MM.1S (cell line): ENCODE results near the gene MNS1.

Source experiments
- DNase-seq: peaks from one replicate; pipeline ENCODE4 v3.0.0-alpha.2; 2015
- H2AFZ ChIP-seq: fragments of 300-600 bp; sonication (generic); 2 replicates; pipeline ENCODE4 v1.6.0; 2016; ENCODE audit warnings: antibody characterized with exemption, low read length
- H3F3A ChIP-seq: fragments of 300-600 bp; sonication (generic); 2 replicates; pipeline ENCODE4 v1.6.1; 2016; ENCODE audit warnings: mild to moderate bottlenecking, antibody characterized with exemption, low read length, moderate library complexity, mixed read lengths; ENCODE audit not compliant: insufficient read depth
- H3K27ac ChIP-seq: fragments of 300-600 bp; sonication (generic); 2 replicates; pipeline ENCODE4 v1.5.1; 2016; ENCODE audit warnings: mild to moderate bottlenecking, low read length
- H3K27me3 ChIP-seq: fragments of 300-600 bp; sonication (generic); replicated peaks from 2 replicates; pipeline ENCODE4 v1.6.0; 2016; ENCODE audit warnings: low read length; ENCODE audit not compliant: insufficient read depth
- H3K36me3 ChIP-seq: fragments of 300-600 bp; sonication (generic); replicated peaks from 2 replicates; pipeline ENCODE4 v1.6.1; 2016; ENCODE audit warnings: mild to moderate bottlenecking, low read length, mixed read lengths; ENCODE audit not compliant: insufficient read depth
- H3K4me1 ChIP-seq: fragments of 300-600 bp; sonication (generic); 2 replicates; pipeline ENCODE4 v1.6.1; 2016; ENCODE audit warnings: low read length, mixed read lengths
- H3K4me2 ChIP-seq: fragments of 300-600 bp; sonication (generic); 2 replicates; pipeline ENCODE4 v1.6.0; 2016; ENCODE audit warnings: low read depth, low read length
- H3K4me3 ChIP-seq: fragments of 300-600 bp; sonication (generic); 2 replicates; pipeline ENCODE4 v1.5.1; 2016; ENCODE audit warnings: low read length, mixed read lengths
- H3K79me2 ChIP-seq: fragments of 300-600 bp; sonication (generic); 2 replicates; pipeline ENCODE4 v1.6.1; 2016; ENCODE audit warnings: mixed run types, low read length, mixed read lengths
- H3K9ac ChIP-seq: fragments of 300-600 bp; sonication (generic); 2 replicates; pipeline ENCODE4 v1.6.1; 2016; ENCODE audit warnings: low read length, mixed read lengths
- H3K9me2 ChIP-seq: fragments of 300-600 bp; sonication (generic); replicated peaks from 2 replicates; pipeline ENCODE4 v1.6.1; 2016; ENCODE audit warnings: mild to moderate bottlenecking, low read length, mixed read lengths; ENCODE audit not compliant: insufficient read depth
- H3K9me3 ChIP-seq: fragments of 300-600 bp; sonication (generic); replicated peaks from 2 replicates; pipeline ENCODE4 v1.6.1; 2016; ENCODE audit warnings: mild to moderate bottlenecking, low read length, mixed read lengths; ENCODE audit not compliant: insufficient read depth
- H4K20me1 ChIP-seq: fragments of 300-600 bp; sonication (generic); 2 replicates; pipeline ENCODE4 v1.6.1; 2016; ENCODE audit warnings: mild to moderate bottlenecking, low read length, moderate library complexity, mixed read lengths; ENCODE audit not compliant: insufficient read depth
- CTCF ChIP-seq: fragments of 300-600 bp; sonication (generic); IDR thresholded peaks from 2 replicates; pipeline ENCODE4 v1.5.1; 2016; ENCODE audit warnings: antibody characterized with exemption, low read length, mixed read lengths
- EZH2 ChIP-seq: fragments of 300-600 bp; sonication (generic); optimal IDR thresholded peaks from 2 replicates; pipeline ENCODE3; 2017; ENCODE audit warnings: low read depth, mild to moderate bottlenecking, antibody characterized with exemption, low read length, mixed read lengths
- EZH2phosphoT487 ChIP-seq: fragments of 300-600 bp; sonication (generic); IDR thresholded peaks from 2 replicates; pipeline ENCODE4 v1.6.1; 2018; ENCODE audit warnings: antibody characterized with exemption, low read length

The MNS1 gene

GRCh38 chr15:56467616-56468015, 2.7 kb upstream of the MNS1 start:
- no peak for DNase-seq
- no peaks in the 10 kb centered on the region for H3K79me2 ChIP-seq
- H3K4me3 ChIP-seq, result no peak overlapping the region
- no peaks in the 10 kb centered on the region for H3K9me2 ChIP-seq
- peaks cover 8% of the 10 kb centered on the region for H3K4me1 ChIP-seq
- H3K9me3 ChIP-seq, result no peaks in the 10 kb centered on the region
- no peaks in the 10 kb centered on the region for H3K27me3 ChIP-seq
- no peaks in the 10 kb centered on the region for H3K36me3 ChIP-seq
- TF ChIP-seq CTCF (no peak), EZH2phosphoT487 (no peak), EZH2 (no peak)
- 0 out of 2 replicates have a peak, but pooled peaks cover 4% of the 10 kb centered on the region for H4K20me1 ChIP-seq
- H3K4me2 ChIP-seq, result 0 out of 2 replicates have a peak overlapping the region, but pooled peaks have one; percentile 53
- no peak overlapping the region for H2AFZ ChIP-seq
- no peak overlapping the region for H3K27ac ChIP-seq
- H3F3A ChIP-seq, result peaks cover 14% of the 10 kb centered on the region; the same call in 1 of the 2 replicates
- H3K9ac ChIP-seq, result no peak overlapping the region

GRCh38 chr15:56460947-56461346, 4.0 kb downstream of the MNS1 start:
- no peak overlapping the region for H3K27ac ChIP-seq
- no peaks in the 10 kb centered on the region for H3K36me3 ChIP-seq
- H3F3A ChIP-seq, result 0 out of 2 replicates have a peak, but pooled peaks cover 3% of the 10 kb centered on the region
- H3K79me2 ChIP-seq, result no peaks in the 10 kb centered on the region
- no peaks in the 10 kb centered on the region for H3K27me3 ChIP-seq
- H2AFZ ChIP-seq, result no peak overlapping the region
- no peak for TF ChIP-seq EZH2phosphoT487
- TF ChIP-seq CTCF, result no peak
- no peak for TF ChIP-seq EZH2
- no peaks in the 10 kb centered on the region for H3K4me1 ChIP-seq
- H3K9me2 ChIP-seq, result no peaks in the 10 kb centered on the region
- no peaks in the 10 kb centered on the region for H3K9me3 ChIP-seq
- H4K20me1 ChIP-seq, result no peaks in the 10 kb centered on the region
- H3K4me2 ChIP-seq, result no peak overlapping the region
- H3K4me3 ChIP-seq, result no peak overlapping the region
- no peak overlapping the region for H3K9ac ChIP-seq
- DNase-seq, result no peak

- DNase-seq, result no peak
- no peaks in the 10 kb centered on the region for H3K27me3 ChIP-seq
- no peaks in the 10 kb centered on the region for H3K79me2 ChIP-seq
- TF ChIP-seq EZH2phosphoT487, result no peak
- no peak for TF ChIP-seq CTCF
- no peak for TF ChIP-seq EZH2
- no peak overlapping the region for H3K27ac ChIP-seq
- no peaks in the 10 kb centered on the region for H4K20me1 ChIP-seq
- H2AFZ ChIP-seq, result no peak overlapping the region
- no peak overlapping the region for H3K4me3 ChIP-seq
- H3K4me1 ChIP-seq, result no peaks in the 10 kb centered on the region
- H3K9ac ChIP-seq, result no peak overlapping the region
- H3K4me2 ChIP-seq, result no peak overlapping the region
- 0 out of 2 replicates have a peak, but pooled peaks cover 3% of the 10 kb centered on the region for H3F3A ChIP-seq
- H3K9me3 ChIP-seq, result no peaks in the 10 kb centered on the region
- H3K36me3 ChIP-seq, result no peaks in the 10 kb centered on the region
- H3K9me2 ChIP-seq, result no peaks in the 10 kb centered on the region
Measured at GRCh38 chr15:56460071-56460470, 4.9 kb downstream of the MNS1 start.
